ENCODE data around the gene HAGH. TPM values are rescaled to one million over a fixed set of nuclear protein-coding genes. Genes with fewer than 3 reads are reported as not detected.

The HAGH gene
- total and polyA plus RNA-seq, 9 of the 15 experiments (the other 6 are each of a cell fraction or from before 2014, with no cell fraction given) = 0.46 to 35.1 (median 16.8) TPM

DNA sequence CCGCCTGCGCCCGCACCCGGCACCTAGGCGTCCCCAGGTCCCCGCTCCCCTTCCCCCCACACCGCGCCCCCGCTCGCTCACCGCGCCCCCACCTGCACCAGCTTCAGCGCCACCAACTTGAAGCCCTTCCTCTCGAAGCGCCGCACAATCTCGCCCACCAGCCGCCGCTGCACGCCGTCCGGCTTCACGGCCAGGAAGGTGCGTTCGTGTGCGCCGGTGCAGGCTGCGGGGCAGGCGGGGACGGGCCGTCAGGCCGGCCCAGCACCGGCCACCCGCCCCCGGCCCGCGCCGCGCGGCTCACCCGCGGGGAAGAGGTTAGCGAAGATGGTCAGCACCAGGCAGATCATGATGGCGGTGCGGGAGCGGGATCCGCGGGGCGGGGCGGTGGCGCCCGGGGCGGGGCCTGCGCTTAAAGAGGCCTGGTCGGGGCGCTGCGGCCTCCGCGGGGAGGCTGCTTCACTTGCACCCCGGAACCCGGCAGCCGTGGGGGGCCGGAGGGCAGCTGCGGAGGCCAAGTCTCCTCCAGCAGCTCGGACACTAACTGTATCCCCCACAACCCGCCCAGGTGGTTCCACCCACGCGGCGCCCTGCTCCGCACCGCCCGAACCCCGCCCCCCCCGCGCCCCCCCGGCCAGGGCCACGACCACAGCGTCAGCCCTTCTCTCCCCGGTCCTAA lies 55.3 kb downstream of the HAGH start, which contains the start of gene NME3 (continued):
- TF ChIP-seq, protein P1, sequence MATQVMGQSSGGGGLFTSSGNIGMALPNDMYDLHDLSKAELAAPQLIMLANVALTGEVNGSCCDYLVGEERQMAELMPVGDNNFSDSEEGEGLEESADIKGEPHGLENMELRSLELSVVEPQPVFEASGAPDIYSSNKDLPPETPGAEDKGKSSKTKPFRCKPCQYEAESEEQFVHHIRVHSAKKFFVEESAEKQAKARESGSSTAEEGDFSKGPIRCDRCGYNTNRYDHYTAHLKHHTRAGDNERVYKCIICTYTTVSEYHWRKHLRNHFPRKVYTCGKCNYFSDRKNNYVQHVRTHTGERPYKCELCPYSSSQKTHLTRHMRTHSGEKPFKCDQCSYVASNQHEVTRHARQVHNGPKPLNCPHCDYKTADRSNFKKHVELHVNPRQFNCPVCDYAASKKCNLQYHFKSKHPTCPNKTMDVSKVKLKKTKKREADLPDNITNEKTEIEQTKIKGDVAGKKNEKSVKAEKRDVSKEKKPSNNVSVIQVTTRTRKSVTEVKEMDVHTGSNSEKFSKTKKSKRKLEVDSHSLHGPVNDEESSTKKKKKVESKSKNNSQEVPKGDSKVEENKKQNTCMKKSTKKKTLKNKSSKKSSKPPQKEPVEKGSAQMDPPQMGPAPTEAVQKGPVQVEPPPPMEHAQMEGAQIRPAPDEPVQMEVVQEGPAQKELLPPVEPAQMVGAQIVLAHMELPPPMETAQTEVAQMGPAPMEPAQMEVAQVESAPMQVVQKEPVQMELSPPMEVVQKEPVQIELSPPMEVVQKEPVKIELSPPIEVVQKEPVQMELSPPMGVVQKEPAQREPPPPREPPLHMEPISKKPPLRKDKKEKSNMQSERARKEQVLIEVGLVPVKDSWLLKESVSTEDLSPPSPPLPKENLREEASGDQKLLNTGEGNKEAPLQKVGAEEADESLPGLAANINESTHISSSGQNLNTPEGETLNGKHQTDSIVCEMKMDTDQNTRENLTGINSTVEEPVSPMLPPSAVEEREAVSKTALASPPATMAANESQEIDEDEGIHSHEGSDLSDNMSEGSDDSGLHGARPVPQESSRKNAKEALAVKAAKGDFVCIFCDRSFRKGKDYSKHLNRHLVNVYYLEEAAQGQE (IDR thresholded peaks at IDR 0.05; ENCODE audit: borderline replicate concordance) = no peak
- TF ChIP-seq, protein P1 (CRISPR knock-in tag; IDR thresholded peaks at IDR 0.05; ENCODE audit: low read depth) = 0 out of 2 replicates have a peak, but pooled peaks have one; percentile 29
- TF ChIP-seq PTBP1 (IDR thresholded peaks at IDR 0.05; ENCODE audit: low read depth, low read length) = no peak
- TF ChIP-seq ERF (CRISPR knock-in tag; IDR thresholded peaks at IDR 0.05) = no peak
- TF ChIP-seq HDAC2 (IDR thresholded peaks at IDR 0.05) = no peak
- TF ChIP-seq KDM5B (IDR thresholded peaks at IDR 0.05; ENCODE audit: insufficient replicate concordance, low read depth, low read length) = peak; percentile 38
- no peak for TF ChIP-seq SMAD1 (IDR thresholded peaks at IDR 0.05; ENCODE audit: low read depth, low read length, partially characterized antibody)
- TF ChIP-seq ZNF384 (IDR thresholded peaks at IDR 0.05; ENCODE audit: low read depth, low read length) = no peak
- TF ChIP-seq, protein P2, sequence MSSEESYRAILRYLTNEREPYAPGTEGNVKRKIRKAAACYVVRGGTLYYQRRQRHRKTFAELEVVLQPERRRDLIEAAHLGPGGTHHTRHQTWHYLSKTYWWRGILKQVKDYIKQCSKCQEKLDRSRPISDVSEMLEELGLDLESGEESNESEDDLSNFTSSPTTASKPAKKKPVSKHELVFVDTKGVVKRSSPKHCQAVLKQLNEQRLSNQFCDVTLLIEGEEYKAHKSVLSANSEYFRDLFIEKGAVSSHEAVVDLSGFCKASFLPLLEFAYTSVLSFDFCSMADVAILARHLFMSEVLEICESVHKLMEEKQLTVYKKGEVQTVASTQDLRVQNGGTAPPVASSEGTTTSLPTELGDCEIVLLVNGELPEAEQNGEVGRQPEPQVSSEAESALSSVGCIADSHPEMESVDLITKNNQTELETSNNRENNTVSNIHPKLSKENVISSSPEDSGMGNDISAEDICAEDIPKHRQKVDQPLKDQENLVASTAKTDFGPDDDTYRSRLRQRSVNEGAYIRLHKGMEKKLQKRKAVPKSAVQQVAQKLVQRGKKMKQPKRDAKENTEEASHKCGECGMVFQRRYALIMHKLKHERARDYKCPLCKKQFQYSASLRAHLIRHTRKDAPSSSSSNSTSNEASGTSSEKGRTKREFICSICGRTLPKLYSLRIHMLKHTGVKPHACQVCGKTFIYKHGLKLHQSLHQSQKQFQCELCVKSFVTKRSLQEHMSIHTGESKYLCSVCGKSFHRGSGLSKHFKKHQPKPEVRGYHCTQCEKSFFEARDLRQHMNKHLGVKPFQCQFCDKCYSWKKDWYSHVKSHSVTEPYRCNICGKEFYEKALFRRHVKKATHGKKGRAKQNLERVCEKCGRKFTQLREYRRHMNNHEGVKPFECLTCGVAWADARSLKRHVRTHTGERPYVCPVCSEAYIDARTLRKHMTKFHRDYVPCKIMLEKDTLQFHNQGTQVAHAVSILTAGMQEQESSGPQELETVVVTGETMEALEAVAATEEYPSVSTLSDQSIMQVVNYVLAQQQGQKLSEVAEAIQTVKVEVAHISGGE (CRISPR knock-in tag; IDR thresholded peaks at IDR 0.05) = no peak
- no peak; the same call in 1 of the 2 replicates for TF ChIP-seq MTA3 (IDR thresholded peaks at IDR 0.05; ENCODE audit: borderline replicate concordance)
- no peak for TF ChIP-seq KDM2B (CRISPR knock-in tag; IDR thresholded peaks at IDR 0.05)
- TF ChIP-seq PRPF4 (IDR thresholded peaks at IDR 0.05; ENCODE audit: insufficient read depth, low read depth, low read length, poor library complexity, severe bottlenecking) = no peak
- TF ChIP-seq, protein P3, sequence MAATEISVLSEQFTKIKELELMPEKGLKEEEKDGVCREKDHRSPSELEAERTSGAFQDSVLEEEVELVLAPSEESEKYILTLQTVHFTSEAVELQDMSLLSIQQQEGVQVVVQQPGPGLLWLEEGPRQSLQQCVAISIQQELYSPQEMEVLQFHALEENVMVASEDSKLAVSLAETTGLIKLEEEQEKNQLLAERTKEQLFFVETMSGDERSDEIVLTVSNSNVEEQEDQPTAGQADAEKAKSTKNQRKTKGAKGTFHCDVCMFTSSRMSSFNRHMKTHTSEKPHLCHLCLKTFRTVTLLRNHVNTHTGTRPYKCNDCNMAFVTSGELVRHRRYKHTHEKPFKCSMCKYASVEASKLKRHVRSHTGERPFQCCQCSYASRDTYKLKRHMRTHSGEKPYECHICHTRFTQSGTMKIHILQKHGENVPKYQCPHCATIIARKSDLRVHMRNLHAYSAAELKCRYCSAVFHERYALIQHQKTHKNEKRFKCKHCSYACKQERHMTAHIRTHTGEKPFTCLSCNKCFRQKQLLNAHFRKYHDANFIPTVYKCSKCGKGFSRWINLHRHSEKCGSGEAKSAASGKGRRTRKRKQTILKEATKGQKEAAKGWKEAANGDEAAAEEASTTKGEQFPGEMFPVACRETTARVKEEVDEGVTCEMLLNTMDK (IDR thresholded peaks at IDR 0.05; ENCODE audit: borderline replicate concordance, insufficient read depth, low read depth, low read length, poor library complexity, severe bottlenecking) = no peak

Measured in K562 (cell line).